ENCODE data around the gene DLG2.

DNA sequence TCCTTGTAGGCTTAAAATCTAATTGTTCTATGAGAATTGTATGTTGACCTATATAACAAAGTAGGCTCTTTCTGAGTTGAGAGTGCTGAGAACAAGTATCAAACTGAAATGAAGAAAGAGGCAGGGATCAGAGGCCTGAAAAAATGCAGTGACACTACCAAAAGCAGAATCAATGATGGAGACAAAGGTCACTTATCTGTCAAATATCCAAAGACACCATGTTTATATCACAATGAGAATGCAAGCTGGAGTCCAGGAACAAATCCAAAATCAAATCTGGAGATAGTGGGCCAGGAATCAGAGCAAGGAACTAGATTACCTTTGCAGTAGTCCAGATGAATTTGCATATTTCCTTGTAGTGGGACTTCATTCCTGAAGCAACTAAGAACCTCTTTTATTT lies 377.7 kb downstream of the DLG2 start:
- TF ChIP-seq, protein P1, sequence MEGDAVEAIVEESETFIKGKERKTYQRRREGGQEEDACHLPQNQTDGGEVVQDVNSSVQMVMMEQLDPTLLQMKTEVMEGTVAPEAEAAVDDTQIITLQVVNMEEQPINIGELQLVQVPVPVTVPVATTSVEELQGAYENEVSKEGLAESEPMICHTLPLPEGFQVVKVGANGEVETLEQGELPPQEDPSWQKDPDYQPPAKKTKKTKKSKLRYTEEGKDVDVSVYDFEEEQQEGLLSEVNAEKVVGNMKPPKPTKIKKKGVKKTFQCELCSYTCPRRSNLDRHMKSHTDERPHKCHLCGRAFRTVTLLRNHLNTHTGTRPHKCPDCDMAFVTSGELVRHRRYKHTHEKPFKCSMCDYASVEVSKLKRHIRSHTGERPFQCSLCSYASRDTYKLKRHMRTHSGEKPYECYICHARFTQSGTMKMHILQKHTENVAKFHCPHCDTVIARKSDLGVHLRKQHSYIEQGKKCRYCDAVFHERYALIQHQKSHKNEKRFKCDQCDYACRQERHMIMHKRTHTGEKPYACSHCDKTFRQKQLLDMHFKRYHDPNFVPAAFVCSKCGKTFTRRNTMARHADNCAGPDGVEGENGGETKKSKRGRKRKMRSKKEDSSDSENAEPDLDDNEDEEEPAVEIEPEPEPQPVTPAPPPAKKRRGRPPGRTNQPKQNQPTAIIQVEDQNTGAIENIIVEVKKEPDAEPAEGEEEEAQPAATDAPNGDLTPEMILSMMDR (IDR thresholded peaks at IDR 0.05): no peak
- TF ChIP-seq POLR2A (IDR thresholded peaks at IDR 0.05): no peak

Measured in uterus (tissue), 2 donors.